Stimulated activated CD4-positive, alpha-beta T cell treated with anti-CD3 and anti-CD28 coated beads, Interleukin-2, amount 100 ng/mL, for 48 hours (primary cell): Measurements from ENCODE around the gene TSHZ2.
"Not testable (repeated sequence)": the region's sequence is repeated elsewhere in the genome, so short reads cannot be mapped to it uniquely, and the experiment has no call there.

Experiments
- DNase-seq, 2 donors: peaks; one replicate each; pipeline ENCODE4 v3.0.0-alpha.2; 2020

TSHZ2 gene

GRCh38 chr20:53492212-53492611 lies 520.1 kb downstream of the TSHZ2 start:
- no peak for DNase-seq

- DNase-seq, result no peak
These were observed 521.2 kb downstream of the TSHZ2 start for GRCh38 chr20:53493311-53493857.

GRCh38 chr20:53494753-53495152 lies 522.6 kb downstream of the TSHZ2 start:
- DNase-seq, result no peak

- no peak for DNase-seq
These were observed 523.4 kb downstream of the TSHZ2 start for GRCh38 chr20:53495398-53496092.

GRCh38 chr20:53497246-53497645 lies 525.1 kb downstream of the TSHZ2 start:
- DNase-seq, result no peak

GRCh38 chr20:53498341-53498740 lies 526.2 kb downstream of the TSHZ2 start:
- no peak for DNase-seq

GRCh38 chr20:53500651-53501050 lies 528.5 kb downstream of the TSHZ2 start:
- DNase-seq, result no peak

GRCh38 chr20:53502820-53503219 lies 530.7 kb downstream of the TSHZ2 start:
- no peak for DNase-seq

- no peak for DNase-seq
These were observed 531.4 kb downstream of the TSHZ2 start for GRCh38 chr20:53503517-53503919.

GRCh38 chr20:53504106-53504505 lies 531.9 kb downstream of the TSHZ2 start:
- not testable (repeated sequence) for DNase-seq

- DNase-seq, result no peak
These were observed 538.1 kb downstream of the TSHZ2 start for GRCh38 chr20:53510262-53510661.

- DNase-seq, result no peak
These were observed 538.5 kb downstream of the TSHZ2 start for GRCh38 chr20:53510704-53511103.

GRCh38 chr20:53512076-53512475 lies 539.9 kb downstream of the TSHZ2 start:
- no peak for DNase-seq

GRCh38 chr20:53513168-53513488 lies 541.0 kb downstream of the TSHZ2 start:
- no peak for DNase-seq

- DNase-seq, result no peak
These were observed 541.5 kb downstream of the TSHZ2 start for GRCh38 chr20:53513489-53514298.

- DNase-seq, result no peak
These were observed 543.6 kb downstream of the TSHZ2 start for GRCh38 chr20:53515749-53516148.

GRCh38 chr20:53517146-53517545 lies 545.0 kb downstream of the TSHZ2 start:
- DNase-seq, result no peak

GRCh38 chr20:53521421-53521820 lies 549.3 kb downstream of the TSHZ2 start:
- DNase-seq, result not testable (repeated sequence)

- DNase-seq, result no peak
These were observed 549.9 kb downstream of the TSHZ2 start for GRCh38 chr20:53522026-53522425.

GRCh38 chr20:53522696-53523095 lies 550.5 kb downstream of the TSHZ2 start:
- DNase-seq, result no peak

GRCh38 chr20:53523615-53524014 lies 551.5 kb downstream of the TSHZ2 start:
- not testable (repeated sequence) for DNase-seq

- no peak for DNase-seq
These were observed 552.6 kb downstream of the TSHZ2 start for GRCh38 chr20:53524589-53525312.

- no peak for DNase-seq
These were observed 555.0 kb downstream of the TSHZ2 start for GRCh38 chr20:53527196-53527595.

- DNase-seq, result no peak
These were observed 557.5 kb downstream of the TSHZ2 start for GRCh38 chr20:53529658-53530057.
